Stimulated activated naive CD4-positive, alpha-beta T cell (primary cell): ENCODE results near the gene CD80.
A peak's percentile ranks its signal among the peaks of the same experiment; 100 is the strongest.
"Not testable (repeated sequence)": the region's sequence is repeated elsewhere in the genome, so short reads cannot be mapped to it uniquely, and the experiment has no call there.

ENCODE experiments used
- DNase-seq, 6 experiments: peaks; one replicate each; lab custom pipeline; 2025; lab: John Stamatoyannopoulos, UW

The CD80 gene

GRCh38 chr3:119582178-119582577 lies 22.8 kb upstream of the CD80 start:
- no peak for DNase-seq

- DNase-seq, result peak in 1 of 6 experiments; percentile 23
Observed at GRCh38 chr3:119580067-119580760, 20.8 kb upstream of the CD80 start.

GRCh38 chr3:119579366-119580066 lies 20.1 kb upstream of the CD80 start, which contains the start of gene ADPRH:
Gene ADPRH, plus strand, starts transcription at chr3:119579492. Its CDS starts 2,678 bp downstream, at chr3:119582170.
- peak in 3 of 6 experiments; percentile 3 to 23 (median 12) for DNase-seq

- no peak for DNase-seq
Observed at GRCh38 chr3:119575507-119575906, 16.1 kb upstream of the CD80 start.

- DNase-seq, result no peak
Observed at GRCh38 chr3:119571688-119572087, 12.3 kb upstream of the CD80 start.

- DNase-seq, result no peak
Observed at GRCh38 chr3:119571230-119571629, 11.8 kb upstream of the CD80 start.

DNA sequence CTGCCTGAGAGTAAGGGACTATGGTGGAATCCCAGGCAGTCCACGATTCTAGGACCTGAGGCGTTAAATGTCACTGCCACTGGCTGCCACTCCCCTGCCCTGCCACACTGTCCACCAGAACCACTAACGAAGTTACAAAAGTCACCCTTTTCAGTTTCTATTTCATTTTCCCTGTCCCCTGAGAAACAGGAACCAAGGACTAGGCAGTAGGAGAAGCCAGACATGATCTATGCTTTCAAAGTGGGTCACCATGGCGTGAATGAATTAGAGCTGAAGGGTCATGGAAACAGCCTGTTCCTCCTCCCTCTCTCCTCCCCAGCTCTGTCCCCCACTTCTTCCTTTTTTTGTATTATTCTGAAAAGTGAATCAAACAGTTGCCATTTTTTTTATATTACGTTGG lies 10.8 kb upstream of the CD80 start:
- DNase-seq, result no peak

GRCh38 chr3:119569156-119569555 lies 9.7 kb upstream of the CD80 start:
- no peak for DNase-seq

GRCh38 chr3:119563334-119563733 lies 3.9 kb upstream of the CD80 start:
- DNase-seq, result not testable (repeated sequence)

DNA sequence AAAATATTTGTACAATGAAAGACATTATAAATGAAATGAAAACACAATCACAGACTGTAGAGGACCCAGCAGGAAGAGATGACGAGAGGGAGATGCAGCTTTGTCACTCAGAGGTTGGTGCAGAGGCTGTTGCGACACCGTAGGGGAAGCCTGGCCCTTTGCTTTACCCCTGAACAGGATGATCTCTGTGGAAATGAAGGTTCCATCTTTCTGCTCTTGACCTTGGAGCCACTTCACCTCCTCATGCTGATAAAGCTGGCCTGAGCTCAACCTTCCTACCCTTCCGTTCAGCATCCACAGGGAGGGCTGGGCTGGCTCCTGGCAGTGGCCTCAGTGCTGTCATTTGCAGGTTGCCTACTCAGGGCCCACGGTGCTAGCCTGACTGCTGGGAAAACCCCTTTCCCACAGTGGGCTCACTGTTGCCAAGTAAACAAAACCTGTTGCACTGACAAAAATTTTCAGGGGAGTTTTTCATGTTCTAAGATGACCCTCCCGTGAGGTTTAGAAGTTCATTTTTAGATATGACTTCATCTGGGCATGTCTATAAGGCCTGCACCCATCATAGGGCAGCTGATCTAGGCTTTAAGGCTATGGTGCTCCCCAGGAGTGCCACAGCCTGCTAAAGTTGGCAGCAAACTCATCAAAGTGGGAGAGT lies 3.0 kb upstream of the CD80 start:
- no peak for DNase-seq

GRCh38 chr3:119560160-119560559 lies 746 bp upstream of the CD80 start:
- DNase-seq, result no peak

GRCh38 chr3:119558626-119559317 lies 642 bp downstream of the CD80 start:
- no peak for DNase-seq

- DNase-seq, result no peak
Observed at GRCh38 chr3:119557877-119558269, 1.5 kb downstream of the CD80 start.

DNA sequence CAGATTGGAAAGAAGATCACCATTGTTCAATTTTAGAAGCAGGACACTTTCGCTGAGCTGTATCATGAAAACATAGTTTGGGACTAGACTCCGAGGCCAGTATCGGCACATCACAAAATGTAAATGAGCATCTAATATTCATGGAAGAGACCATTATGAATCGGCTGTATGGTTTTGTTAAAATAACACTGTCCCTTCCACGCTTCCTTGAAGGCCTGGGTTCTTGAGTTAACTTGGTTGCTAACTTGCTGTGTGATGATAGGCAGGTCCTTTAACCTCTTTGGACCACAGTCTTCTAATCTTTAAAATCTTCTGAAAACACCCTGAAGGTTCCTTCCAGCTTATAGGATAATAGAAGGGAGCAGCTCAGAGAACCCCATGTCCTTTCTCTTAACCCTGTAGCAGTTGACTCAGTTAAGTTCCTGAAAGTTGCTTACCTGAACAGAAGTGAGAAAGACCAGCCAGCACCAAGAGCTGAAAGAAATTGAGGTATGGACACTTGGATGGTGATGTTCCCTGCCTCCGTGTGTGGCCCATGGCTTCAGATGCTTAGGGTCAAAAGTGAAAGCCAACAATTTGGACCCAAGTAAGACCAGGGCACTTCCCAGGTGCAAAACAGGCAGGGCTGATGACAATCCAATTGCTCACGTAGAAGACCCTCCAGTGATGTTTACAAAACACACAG lies 2.1 kb downstream of the CD80 start:
- no peak for DNase-seq

DNA sequence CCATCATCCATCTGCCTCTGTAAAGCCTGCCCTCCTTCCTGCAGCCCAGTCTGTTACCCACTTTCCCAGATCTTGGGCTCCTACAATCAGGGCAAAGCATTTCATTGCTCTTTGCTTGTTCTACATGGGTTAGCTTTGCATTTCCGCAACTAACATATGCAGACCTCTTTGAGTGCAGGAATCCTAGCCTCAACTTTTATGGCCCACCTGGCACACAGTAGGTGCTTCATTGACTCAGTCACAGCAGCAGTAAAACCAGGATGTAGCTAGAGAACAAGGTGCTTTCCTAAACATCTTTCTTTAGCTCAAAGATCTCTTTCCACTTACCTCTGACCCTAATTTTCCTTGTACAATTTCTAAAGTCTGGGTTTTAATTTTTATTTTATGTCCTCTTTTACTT lies 3.5 kb downstream of the CD80 start:
- DNase-seq, result no peak

- DNase-seq, result no peak
Observed at GRCh38 chr3:119555309-119555735, 4.1 kb downstream of the CD80 start.

DNA sequence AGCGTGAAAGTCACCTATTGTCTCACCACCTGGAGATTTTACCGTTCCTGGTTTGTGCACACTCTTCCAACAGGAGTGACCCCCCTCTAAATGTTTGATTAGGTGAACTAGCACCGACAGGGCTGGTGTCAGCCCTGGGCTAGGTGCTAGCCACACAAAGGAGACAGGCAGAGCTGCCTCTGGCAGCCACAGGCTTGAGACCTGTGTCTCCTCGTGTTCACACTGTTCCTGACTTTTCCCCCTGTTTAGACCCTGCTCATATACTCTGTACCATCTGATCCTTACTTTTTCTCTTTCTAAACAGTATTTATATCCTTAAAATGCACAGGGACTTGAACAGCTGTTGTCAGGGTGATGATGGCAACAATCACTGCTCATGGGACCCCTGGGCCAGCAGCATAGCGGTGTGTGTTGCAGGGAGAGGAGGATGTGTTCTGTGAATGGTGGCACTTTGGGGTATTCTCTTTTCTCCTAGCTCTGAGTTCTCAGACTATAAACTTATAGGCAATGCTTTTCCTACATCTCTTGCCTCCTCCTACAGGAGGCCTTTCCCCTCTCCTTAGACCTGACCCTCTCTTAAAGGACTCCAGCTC lies 5.5 kb downstream of the CD80 start:
- no peak for DNase-seq

DNA sequence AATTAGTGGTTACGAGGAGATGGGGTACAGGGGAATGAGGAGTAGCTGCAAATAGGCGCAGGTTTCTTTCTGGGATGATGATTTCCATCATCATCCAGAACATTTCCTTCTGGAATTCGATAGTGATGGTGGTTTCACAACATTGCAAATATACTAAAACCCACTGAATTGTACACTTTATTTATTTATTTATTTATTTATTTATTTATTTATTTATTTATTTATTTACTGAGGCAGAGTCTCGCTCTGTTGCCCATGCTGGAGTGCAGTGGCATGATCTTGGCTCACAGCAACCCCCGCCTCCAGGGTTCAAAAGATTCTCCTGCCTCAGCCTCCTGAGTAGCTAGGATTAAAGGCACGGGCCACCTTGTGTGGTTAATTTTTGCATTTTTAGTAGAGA lies 6.5 kb downstream of the CD80 start:
- not testable (repeated sequence) for DNase-seq

- no peak for DNase-seq
Observed at GRCh38 chr3:119551598-119551997, 7.8 kb downstream of the CD80 start.

DNA sequence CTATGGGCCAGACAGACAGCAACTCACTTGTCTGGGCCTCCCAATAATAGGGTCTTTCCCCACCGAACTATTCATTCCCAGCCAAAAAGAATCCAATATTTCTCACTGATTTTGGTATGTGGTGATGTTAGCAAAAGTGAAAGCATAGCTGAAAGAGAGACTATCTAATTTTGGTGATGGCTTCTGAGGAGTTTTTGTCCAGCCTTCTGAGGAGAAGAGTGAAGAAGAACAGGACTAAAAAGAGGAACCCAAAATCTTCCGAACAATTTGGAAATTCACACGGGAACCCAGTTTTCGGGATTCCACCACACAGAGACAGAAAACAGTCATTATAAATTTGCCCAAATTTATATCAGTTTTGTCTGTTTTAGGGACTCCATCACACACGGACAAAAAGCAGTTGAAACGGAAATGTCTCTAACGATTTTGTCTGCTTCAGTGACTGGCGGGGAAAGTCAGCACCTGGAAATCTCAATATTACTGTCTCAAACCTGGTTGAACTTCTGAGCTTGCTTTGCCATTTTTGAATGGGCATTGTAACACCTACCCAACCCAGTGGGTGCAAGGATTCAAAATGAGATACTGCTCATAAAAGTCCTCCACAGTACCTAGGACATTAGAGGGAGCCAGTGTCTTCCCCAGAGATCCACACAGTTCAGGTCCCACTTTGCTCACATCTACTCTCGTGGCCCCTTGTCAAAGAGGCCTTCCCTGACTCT lies 9.1 kb downstream of the CD80 start:
- no peak for DNase-seq

DNA sequence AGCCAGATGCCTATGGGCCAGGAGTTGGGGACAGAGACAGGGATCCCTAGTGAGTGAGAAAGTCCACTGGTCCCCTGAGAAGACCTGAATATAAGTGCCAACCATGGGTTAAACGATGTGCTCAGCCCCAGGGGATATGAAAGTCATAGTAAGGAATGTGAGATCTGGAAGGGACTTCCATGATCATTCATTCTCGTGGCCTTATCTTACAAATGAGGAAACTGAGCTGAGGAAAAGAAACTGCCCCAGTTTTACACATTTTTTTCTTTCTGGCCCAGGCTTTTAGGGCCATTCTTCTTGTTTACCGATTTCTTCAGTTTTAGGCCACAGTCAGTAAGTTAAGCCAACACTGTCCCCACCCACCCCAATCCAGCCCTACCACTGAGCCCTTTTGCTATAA lies 11.1 kb downstream of the CD80 start:
- no peak for DNase-seq
